GM13976 (cell line): ENCODE results near the gene CREB3.

Source experiments
- DNase-seq: peaks from one replicate; pipeline ENCODE4 v3.0.0; 2012; ENCODE audit warnings: low spot score
- CTCF ChIP-seq: IDR thresholded peaks from 2 replicates; pipeline ENCODE4 v1.5.1; 2012; ENCODE audit warnings: borderline replicate concordance, mild to moderate bottlenecking; ENCODE audit not compliant: insufficient read depth; ENCODE audit errors: extremely low read depth, missing control alignments, control extremely low read depth
- in situ Hi-C: fragments of 300-500 bp; cut with MboI; formaldehyde crosslinking; loops from one replicate; pipeline ENCODE4 v1.12.0; 2022; ENCODE audit warnings: low sequenced_read_pairs, mixed read lengths, inconsistent platforms; ENCODE audit not compliant: unreplicated experiment

CREB3 gene

GRCh38 chr9:35710818-35711500 lies 21.5 kb upstream of the CREB3 start:
- no peak for DNase-seq
- TF ChIP-seq CTCF, result no peak

GRCh38 chr9:35711501-35712428 lies 20.7 kb upstream of the CREB3 start:
- no peak for TF ChIP-seq CTCF
- in situ Hi-C loops, result no loop called here
- peak; percentile 68 for DNase-seq

More at GRCh38 chr9:35710818-35711500, 21.5 kb upstream of the CREB3 start:
- in situ Hi-C loops, result no loop called here

GRCh38 chr9:35712762-35713400 lies 19.6 kb upstream of the CREB3 start:
- no peak for TF ChIP-seq CTCF
- in situ Hi-C loops, result no loop called here
- no peak for DNase-seq

GRCh38 chr9:35713578-35713977 lies 18.9 kb upstream of the CREB3 start:
- no peak for TF ChIP-seq CTCF
- no peak for DNase-seq
- in situ Hi-C loops, result no loop called here

GRCh38 chr9:35714123-35714522 lies 18.3 kb upstream of the CREB3 start:
- TF ChIP-seq CTCF, result no peak
- in situ Hi-C loops, result no loop called here
- no peak for DNase-seq

GRCh38 chr9:35714579-35715252 lies 17.8 kb upstream of the CREB3 start:
- no peak for TF ChIP-seq CTCF
- DNase-seq, result no peak
- in situ Hi-C loops, result no loop called here
